ENCODE measurements around the gene SSBP3.

- TF ChIP-seq ZNF331 (CRISPR knock-in tag; IDR thresholded peaks at IDR 0.05; ENCODE audit: low read depth) (no peak), CTCF (conservative IDR thresholded peaks at IDR 0.05; ENCODE audit: low read depth in 2 of 2) (no peak), CREB1 (CRISPR knock-in tag; IDR thresholded peaks at IDR 0.05; ENCODE audit: low read depth) (no peak), EZH2 (IDR thresholded peaks at IDR 0.05; ENCODE audit: low read depth, unreplicated experiment) (no peak), EZH2phosphoT487 (IDR thresholded peaks at IDR 0.05; ENCODE audit: unreplicated experiment) (no peak), POLR2AphosphoS5 (IDR thresholded peaks at IDR 0.05; ENCODE audit: low read depth) (no peak), ZNF114 (CRISPR knock-in tag; IDR thresholded peaks at IDR 0.05) (no peak), REST (IDR thresholded peaks at IDR 0.05; ENCODE audit: unreplicated experiment) (no peak), ZNF462 (CRISPR knock-in tag; IDR thresholded peaks at IDR 0.05) (no peak), NANOG (IDR thresholded peaks at IDR 0.05; ENCODE audit: borderline replicate concordance) (no peak)
Observed at GRCh38 chr1:54375298-54375697, 30.9 kb downstream of the SSBP3 start.
